ENCODE results near the gene GRM8.

Gene GRM8

GRCh38 chr7:127093340-127093739, 159.4 kb downstream of the GRM8 start:
- TF ChIP-seq CTCF (IDR thresholded peaks at IDR 0.05; ENCODE audit: low read length): no peak
- no peak for TF ChIP-seq EZH2 (IDR thresholded peaks at IDR 0.05; ENCODE audit: borderline replicate concordance, low read length)
- Histone ChIP-seq H3K79me2 (ENCODE audit: insufficient read depth, low read length) (no peaks in the 10 kb centered on the region), H2AFZ (ENCODE audit: low read length) (no peak overlapping the region), H3K4me3 (ENCODE audit: low read depth, low read length, poor library complexity, severe bottlenecking) (no peak overlapping the region), H3K9me3 (ENCODE audit: low read length) (no peaks in the 10 kb centered on the region), H3K27ac (ENCODE audit: low read depth, low read length, poor library complexity, severe bottlenecking) (no peak overlapping the region), H3K36me3 (ENCODE audit: insufficient read depth, low read length) (no peaks in the 10 kb centered on the region), H3F3A (ENCODE audit: insufficient read depth, low read length) (no peaks in the 10 kb centered on the region), H3K9ac (ENCODE audit: low read length) (no peak overlapping the region), H4K20me1 (ENCODE audit: insufficient read depth, low read length) (no peaks in the 10 kb centered on the region), H3K4me1 (ENCODE audit: insufficient read depth, low read length, severe bottlenecking) (no peaks in the 10 kb centered on the region), H3K4me2 (ENCODE audit: low read length) (no peak overlapping the region), H3K27me3 (ENCODE audit: insufficient read depth, low read length) (no peaks in the 10 kb centered on the region), H3K9me2 (ENCODE audit: low read depth, low read length) (no peaks in the 10 kb centered on the region)

GRCh38 chr7:127091620-127092019, 161.1 kb downstream of the GRM8 start:
- no peaks in the 10 kb centered on the region for H3K27me3 ChIP-seq (ENCODE audit: insufficient read depth, low read length)
- H3K36me3 ChIP-seq (ENCODE audit: insufficient read depth, low read length): no peaks in the 10 kb centered on the region
- no peak for TF ChIP-seq EZH2 (IDR thresholded peaks at IDR 0.05; ENCODE audit: borderline replicate concordance, low read length)
- TF ChIP-seq CTCF (IDR thresholded peaks at IDR 0.05; ENCODE audit: low read length): no peak
- no peak overlapping the region for H3K4me2 ChIP-seq (ENCODE audit: low read length)
- no peak overlapping the region for H3K9ac ChIP-seq (ENCODE audit: low read length)
- H3K27ac ChIP-seq (ENCODE audit: low read depth, low read length, poor library complexity, severe bottlenecking): no peak overlapping the region
- H3F3A ChIP-seq (ENCODE audit: insufficient read depth, low read length): no peaks in the 10 kb centered on the region
- no peak overlapping the region for H3K4me3 ChIP-seq (ENCODE audit: low read depth, low read length, poor library complexity, severe bottlenecking)
- no peak overlapping the region for H2AFZ ChIP-seq (ENCODE audit: low read length)
- no peaks in the 10 kb centered on the region for H3K4me1 ChIP-seq (ENCODE audit: insufficient read depth, low read length, severe bottlenecking)
- no peaks in the 10 kb centered on the region for H3K79me2 ChIP-seq (ENCODE audit: insufficient read depth, low read length)
- H3K9me3 ChIP-seq (ENCODE audit: low read length): no peaks in the 10 kb centered on the region
- no peaks in the 10 kb centered on the region for H3K9me2 ChIP-seq (ENCODE audit: low read depth, low read length)
- no peaks in the 10 kb centered on the region for H4K20me1 ChIP-seq (ENCODE audit: insufficient read depth, low read length)

- Histone ChIP-seq H3K79me2 (ENCODE audit: insufficient read depth, low read length) (no peaks in the 10 kb centered on the region), H3K36me3 (ENCODE audit: insufficient read depth, low read length) (no peaks in the 10 kb centered on the region), H4K20me1 (ENCODE audit: insufficient read depth, low read length) (no peaks in the 10 kb centered on the region), H3K4me1 (ENCODE audit: insufficient read depth, low read length, severe bottlenecking) (no peaks in the 10 kb centered on the region), H3F3A (ENCODE audit: insufficient read depth, low read length) (no peaks in the 10 kb centered on the region), H3K27me3 (ENCODE audit: insufficient read depth, low read length) (no peaks in the 10 kb centered on the region), H3K4me2 (ENCODE audit: low read length) (no peak overlapping the region), H3K4me3 (ENCODE audit: low read depth, low read length, poor library complexity, severe bottlenecking) (no peak overlapping the region), H3K27ac (ENCODE audit: low read depth, low read length, poor library complexity, severe bottlenecking) (no peak overlapping the region), H3K9me2 (ENCODE audit: low read depth, low read length) (no peaks in the 10 kb centered on the region), H2AFZ (ENCODE audit: low read length) (no peak overlapping the region), H3K9ac (ENCODE audit: low read length) (no peak overlapping the region), H3K9me3 (ENCODE audit: low read length) (no peaks in the 10 kb centered on the region)
- TF ChIP-seq EZH2 (IDR thresholded peaks at IDR 0.05; ENCODE audit: borderline replicate concordance, low read length) (no peak), CTCF (IDR thresholded peaks at IDR 0.05; ENCODE audit: low read length) (no peak)
Measured at GRCh38 chr7:127089146-127089545, 163.6 kb downstream of the GRM8 start.
